Choroid plexus epithelial cell (primary cell): Measurements from ENCODE around the gene CD4.

ENCODE experiments used
- DNase-seq: peaks from one replicate; pipeline ENCODE4 v3.0.0-alpha.2; 2010; ENCODE audit warnings: low read depth
- H3K4me3 ChIP-seq: 2 replicates; pipeline ENCODE4 v1.5.1; 2011; ENCODE audit warnings: low read depth, mild to moderate bottlenecking, control low read depth, low read length, moderate library complexity
- TF ChIP-seq, protein P1 (sequence below): conservative IDR thresholded peaks from 2 replicates; pipeline ENCODE4 v1.5.1; 2011; ENCODE audit warnings: low read depth, mild to moderate bottlenecking, control low read depth, inconsistent platforms, low read length, moderate library complexity

CD4 gene

GRCh38 chr12:6757028-6757690 is 32.2 kb upstream of the CD4 start:
- H3K4me3 ChIP-seq, result no peak overlapping the region
- DNase-seq, result no peak
- TF ChIP-seq, protein P1, sequence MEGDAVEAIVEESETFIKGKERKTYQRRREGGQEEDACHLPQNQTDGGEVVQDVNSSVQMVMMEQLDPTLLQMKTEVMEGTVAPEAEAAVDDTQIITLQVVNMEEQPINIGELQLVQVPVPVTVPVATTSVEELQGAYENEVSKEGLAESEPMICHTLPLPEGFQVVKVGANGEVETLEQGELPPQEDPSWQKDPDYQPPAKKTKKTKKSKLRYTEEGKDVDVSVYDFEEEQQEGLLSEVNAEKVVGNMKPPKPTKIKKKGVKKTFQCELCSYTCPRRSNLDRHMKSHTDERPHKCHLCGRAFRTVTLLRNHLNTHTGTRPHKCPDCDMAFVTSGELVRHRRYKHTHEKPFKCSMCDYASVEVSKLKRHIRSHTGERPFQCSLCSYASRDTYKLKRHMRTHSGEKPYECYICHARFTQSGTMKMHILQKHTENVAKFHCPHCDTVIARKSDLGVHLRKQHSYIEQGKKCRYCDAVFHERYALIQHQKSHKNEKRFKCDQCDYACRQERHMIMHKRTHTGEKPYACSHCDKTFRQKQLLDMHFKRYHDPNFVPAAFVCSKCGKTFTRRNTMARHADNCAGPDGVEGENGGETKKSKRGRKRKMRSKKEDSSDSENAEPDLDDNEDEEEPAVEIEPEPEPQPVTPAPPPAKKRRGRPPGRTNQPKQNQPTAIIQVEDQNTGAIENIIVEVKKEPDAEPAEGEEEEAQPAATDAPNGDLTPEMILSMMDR, result no peak

DNA sequence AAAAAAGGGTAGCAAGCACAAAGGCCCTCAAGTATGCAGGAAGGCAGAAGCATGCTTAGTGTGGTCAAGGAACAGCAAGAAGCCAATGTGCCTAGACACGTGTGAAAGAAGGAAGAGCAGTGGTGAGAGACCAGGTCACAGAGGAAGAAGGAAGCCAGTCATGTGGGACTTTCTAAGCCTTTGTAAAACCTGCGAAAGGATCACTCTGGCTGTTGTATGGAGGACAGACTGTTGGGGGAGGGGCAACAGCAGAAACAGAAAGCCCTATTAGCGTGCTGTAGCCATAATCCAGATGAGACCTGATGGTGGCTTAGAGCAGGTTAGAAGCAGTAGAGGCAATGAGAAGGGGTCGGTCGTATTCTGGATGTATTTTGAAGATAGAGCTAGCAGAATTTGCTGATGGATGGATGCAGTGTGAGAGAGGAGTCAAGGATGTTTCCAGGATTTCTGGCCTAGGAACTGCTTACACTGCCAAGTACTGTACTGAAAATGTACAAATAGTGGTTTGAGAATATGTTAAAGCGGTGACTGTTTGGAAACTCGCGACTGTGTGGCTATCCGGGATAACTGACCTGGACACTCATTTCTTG is 30.7 kb upstream of the CD4 start:
- DNase-seq, result no peak
- H3K4me3 ChIP-seq, result no peak overlapping the region
- TF ChIP-seq, protein P1, result no peak

DNA sequence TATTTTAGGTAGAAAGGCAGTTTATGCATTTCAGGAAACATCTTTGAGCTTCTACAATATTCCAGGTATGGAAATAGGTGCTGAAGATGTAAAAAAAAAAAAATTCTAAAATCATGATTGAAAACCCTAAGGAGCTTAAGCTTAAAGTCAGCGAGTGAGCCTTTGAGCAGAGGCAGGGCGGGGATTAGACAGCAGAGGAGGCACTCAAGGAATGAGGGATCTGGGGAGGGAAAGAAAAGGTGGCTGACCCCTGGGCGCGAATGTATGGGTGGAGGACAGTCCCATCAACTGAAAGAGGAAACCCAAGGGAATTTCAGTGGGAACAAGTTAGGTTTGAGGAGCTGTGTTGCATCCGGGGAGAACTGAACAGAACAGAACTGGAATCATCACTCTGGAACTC is 29.6 kb upstream of the CD4 start:
- TF ChIP-seq, protein P1, result no peak
- no peak for DNase-seq
- H3K4me3 ChIP-seq, result no peak overlapping the region

DNA sequence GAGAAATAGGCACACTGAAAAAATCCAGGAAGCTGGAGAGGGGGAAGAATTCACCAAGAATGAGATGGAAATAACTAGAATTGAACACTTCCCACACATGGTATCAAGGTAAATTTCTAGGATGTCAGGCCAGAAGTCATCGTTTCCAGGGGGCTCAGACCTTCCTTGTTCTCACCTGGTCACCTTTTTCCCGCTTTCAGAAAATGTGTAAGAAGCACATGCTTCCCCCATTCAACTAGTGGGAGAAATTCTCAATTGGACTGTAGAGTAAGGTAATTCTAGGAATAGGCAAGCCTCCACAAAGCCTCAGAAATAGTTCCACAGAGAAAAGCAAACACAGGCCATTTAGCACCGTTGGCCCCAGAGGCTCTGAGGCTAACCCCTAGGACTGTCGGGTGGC is 25.9 kb upstream of the CD4 start:
- DNase-seq, result no peak
- TF ChIP-seq, protein P1, result no peak
- no peak overlapping the region for H3K4me3 ChIP-seq

DNA sequence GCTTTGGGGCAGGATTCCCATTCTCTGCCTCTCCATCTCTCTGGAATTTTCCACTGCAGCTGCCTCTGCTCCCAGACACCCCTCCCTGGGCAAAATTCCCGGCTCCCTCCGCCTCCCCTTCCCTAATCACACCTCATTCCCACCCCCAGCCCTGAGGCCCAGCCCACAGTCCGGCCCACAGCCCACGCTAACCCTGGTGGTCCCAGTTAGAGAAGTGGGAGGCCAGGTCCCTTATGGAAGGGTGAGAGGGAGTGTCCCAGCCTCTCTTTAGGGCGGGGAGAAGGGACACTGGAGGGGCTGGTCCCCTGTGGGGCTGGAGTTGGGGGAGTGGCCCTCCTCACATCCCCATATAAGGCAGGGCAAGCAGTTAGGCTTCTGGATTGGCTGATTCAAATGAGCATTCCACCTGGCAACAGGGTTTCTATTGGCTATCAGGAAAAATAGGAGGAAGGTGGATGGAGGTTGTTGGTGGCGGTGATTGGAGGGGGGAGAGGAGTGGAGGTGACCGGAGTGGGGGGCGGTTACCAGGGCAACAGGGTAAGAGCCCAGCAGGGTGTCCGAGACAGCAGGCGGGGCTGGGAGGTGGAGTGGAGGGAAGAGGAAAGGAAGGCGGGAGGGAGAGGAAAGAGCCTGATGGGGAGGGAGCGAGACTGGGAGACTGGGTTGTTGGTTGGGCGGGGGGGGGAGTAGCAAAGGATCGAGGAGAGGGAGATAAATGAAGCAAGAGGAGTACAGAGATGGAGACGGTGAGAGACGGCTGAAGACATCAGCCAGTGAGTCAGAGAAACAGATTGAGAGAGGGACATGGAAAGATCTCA is 25.1 kb upstream of the CD4 start:
- TF ChIP-seq, protein P1, result no peak
- peak overlapping the region; percentile 49 for H3K4me3 ChIP-seq
- peak; percentile 99 for DNase-seq

DNA sequence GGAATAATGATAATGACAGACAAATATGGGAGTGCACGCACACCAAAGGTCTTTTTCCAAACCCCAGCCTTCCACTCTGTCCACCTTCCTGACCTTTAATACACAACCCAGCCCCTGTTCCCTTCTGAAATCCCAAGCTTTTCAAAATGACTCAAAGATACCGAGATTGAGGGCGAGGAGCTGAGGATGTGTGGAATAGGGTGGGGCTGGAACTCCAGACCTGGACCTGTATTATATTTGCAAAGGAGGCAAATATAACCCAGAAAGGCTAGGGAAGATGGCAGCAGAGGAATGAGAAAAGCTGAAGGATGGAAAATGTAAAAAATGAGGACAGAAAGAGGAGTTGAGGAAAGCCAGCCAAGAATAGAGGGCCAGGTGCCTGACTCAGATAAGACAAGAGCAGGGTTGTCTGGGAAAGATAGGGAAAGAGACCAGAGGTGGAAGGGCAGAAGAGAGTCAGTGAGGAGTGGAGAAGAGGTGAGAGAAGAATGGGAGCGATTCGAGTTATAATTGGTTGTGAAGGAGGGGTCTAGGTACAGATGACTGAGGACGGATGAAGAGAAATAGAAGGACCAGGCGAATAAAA is 24.2 kb upstream of the CD4 start:
- H3K4me3 ChIP-seq, result peak overlapping the region; percentile 88
- TF ChIP-seq, protein P1, result no peak
- DNase-seq, result no peak
